HG03520 (cell line): ENCODE measurements around the gene TAS2R39.

Experiments used
- ATAC-seq: cut with Tn5 transposase; IDR thresholded peaks from one replicate; pipeline ENCODE4 v1.9.1; 2021; ENCODE audit warnings: mild to moderate bottlenecking, moderate library complexity; ENCODE audit not compliant: unreplicated experiment

The TAS2R39 gene

DNA sequence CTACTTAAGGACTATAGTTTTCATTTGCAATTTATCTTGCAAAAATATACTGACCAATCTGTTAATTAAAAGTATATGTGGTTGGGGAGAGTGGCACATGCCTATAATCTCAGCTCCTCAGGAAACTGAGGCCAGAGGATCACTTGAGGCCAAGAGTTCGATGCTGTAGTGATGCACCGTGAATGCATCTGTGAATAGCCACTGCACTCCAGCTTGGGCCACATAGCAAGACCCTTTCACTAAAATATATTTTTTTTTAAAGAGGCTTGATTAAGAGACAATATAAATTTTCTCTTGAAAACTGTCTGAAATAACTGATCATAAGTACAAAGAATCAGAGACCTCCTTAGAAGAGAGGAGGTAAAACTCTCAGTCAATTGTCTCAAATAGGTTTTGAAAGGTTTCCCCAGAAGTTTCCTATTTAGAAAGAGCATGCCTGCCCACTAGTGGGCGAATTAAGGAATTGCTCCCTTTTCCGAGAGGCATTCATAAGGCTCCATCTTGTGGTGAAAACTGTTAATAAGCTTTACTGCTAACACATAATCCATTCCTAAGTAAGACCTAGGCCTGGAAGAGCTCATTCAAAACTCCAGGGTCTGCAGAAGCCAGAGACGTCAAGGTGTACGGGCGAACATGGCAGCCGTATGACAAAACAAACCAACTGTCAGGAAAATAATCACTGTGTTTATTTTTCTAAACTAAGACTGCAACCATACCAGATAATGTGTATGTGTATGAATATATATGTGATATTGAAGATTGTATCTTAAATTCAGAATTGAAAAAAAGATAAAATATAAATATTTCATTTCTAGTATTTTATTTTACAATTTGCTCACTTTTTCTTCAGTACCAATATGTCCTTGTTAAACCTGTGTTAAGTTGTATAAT, 31.8 kb downstream of the TAS2R39 start:
- ATAC-seq: peak; percentile 81

DNA sequence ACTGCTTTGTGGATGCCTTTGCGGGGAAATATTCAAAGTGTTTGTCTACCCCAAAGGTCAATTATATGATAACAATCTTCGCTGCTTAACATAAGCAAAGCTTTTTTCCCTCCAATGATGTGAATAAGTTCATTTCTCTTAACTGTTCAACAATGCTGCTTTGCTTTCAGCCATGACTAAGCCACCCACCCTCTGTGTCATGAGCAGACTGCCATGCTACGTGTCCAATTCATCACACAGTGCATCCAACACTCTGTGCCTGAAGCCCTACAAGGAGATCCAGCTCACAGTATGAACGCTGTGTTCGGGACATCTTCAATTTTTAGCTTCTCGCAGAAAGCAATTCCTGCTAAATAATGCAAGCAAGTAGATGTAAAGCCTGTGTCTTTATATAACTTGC, 32.9 kb downstream of the TAS2R39 start:
- no peak for ATAC-seq

DNA sequence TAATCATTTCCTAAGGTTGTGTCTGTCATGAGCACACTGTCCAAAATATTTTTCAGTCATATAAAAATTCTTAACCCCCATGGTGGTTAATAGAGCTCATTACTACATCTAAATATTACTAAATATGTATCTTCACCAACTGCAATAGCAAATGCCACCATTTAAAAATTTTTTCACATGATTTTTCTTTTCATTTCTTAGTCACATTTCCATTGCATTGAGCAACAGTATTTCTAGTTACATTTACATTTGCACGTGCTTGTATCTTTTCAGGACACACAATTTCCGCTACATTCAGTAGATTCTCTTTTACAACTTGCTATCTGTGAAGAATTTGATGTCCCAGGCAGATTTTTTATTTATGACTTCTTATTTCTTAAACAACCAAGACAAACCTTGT, 33.5 kb downstream of the TAS2R39 start:
- ATAC-seq: no peak

DNA sequence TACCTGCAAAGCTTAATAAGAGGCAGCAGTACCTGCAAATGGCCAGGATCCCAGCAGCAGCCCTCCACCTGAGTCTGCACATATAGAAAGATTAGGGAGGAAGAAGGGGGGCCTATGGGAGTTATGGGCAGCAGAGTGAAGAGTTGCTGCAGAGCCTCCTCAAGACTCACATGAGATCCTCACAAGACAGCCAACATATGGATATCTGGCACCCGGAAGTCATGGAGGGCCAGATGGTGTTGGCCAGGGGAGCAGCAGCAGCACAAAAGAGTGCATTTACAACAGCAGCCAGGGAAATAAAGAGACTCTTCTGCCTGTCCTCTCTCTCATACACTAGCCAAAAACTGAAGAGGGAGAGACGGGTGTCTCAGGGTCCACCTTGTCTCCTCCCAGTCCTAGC, 34.6 kb downstream of the TAS2R39 start:
- ATAC-seq: no peak

DNA sequence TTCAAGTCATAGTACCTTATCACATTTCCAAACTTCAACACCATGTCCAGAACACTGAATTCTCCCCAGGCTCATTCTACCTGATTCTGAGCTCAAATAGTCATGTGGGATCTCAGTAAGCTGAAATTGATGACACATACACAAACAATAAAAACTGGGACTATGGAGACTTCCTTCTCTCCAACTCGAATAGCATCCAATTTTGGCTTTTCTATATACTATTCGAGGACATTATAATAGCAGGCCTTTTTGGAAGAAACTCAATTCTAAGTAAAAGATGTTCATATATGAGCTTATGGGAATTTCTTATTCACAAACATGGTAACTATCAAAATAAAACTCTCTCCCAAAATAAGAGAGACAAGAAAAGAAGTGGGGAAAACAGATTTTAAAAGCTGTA, 38.1 kb downstream of the TAS2R39 start:
- no peak for ATAC-seq

DNA sequence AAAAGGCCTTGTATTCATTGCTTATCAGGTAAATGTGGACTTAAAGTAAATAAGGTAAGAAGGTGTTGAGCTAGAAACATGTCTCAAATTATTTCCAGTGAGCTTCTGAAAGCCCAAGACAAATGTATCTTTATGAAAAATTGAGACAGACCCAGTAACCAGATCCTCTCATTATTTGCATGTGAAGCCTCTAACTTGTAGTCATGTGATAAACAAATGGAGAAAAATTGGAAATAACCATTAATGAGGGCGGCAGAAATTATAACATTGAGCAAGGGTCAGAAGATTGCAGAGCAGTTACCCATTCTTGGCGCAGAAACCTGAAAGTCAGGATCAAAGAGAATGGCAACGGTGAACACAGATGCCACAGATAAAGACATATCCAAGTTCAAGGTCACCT, 38.5 kb downstream of the TAS2R39 start, which contains the start of gene TAS2R40:
Gene TAS2R40, plus strand, starts transcription at position 301 of the 400 bp plus-strand sequence. Its CDS starts 42 bp downstream, at position 343.
- ATAC-seq: no peak

DNA sequence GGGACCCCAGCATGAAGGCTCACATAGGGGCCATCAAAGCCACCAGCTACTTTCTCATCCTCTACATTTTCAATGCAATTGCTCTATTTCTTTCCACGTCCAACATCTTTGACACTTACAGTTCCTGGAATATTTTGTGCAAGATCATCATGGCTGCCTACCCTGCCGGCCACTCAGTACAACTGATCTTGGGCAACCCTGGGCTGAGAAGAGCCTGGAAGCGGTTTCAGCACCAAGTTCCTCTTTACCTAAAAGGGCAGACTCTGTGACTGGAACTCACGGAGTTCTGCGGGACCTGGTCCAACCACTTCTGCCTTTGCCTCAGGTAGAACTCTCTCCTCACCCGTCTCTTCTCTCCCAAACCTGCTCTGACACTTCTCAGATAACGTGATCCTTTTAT, 39.6 kb downstream of the TAS2R39 start:
- no peak for ATAC-seq

DNA sequence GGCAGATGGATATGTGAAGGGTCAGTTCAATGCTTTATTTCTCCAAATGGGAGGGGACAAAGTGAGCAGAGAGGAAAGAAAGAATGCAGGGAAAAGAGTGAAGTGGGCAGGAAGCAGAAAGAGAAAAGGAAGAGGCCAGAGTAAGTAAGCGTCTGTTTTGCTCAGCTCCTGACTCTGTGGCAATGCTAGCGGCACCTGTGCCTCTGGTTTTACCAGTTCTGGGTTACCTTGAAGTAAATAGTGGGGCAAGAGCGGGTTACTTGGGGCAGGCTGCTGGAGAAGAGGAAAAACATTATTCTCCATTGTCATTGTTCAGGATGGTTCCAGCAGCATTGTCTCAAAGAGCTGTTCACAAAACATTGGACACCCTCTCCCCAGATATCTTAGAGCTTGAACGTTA, 40.6 kb downstream of the TAS2R39 start:
- no peak for ATAC-seq

DNA sequence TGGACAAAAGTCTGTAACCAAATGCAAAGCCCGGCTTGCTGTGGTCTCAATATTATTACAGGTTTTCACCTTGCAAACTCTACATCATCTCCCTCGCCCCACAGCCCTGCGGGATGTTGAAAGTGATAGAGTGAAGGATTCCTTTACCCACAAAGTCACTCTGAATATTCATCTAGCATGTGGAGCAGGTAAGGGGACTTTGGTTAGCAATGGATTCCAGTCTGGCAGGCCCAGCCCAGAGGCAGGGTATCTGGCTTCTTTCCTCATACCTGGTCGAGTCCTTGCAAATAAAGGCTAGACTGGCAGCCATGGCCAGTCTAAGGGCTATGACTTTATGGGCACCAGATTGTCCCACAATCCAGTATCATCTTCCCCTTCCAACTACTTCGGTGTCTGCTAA, 41.8 kb downstream of the TAS2R39 start:
- no peak for ATAC-seq

DNA sequence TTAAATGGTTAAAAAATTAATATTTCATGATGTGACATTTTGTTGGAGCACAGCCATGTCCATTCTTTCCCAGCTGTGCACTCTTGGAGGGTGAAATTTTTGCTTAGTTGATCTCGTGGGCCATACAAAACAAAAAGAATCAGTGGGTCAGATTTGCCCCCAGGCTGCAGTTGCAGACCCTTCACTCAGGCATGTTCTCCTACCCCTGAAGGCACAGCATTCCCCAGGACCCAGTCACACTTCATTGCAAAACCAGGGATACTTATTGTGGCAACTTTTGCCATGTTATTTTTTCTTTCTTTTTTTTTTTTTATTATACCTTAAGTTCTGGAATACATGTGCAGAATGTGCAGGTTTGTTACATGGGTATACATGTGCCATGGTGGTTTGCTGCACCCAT, 44.6 kb downstream of the TAS2R39 start:
- no peak for ATAC-seq

DNA sequence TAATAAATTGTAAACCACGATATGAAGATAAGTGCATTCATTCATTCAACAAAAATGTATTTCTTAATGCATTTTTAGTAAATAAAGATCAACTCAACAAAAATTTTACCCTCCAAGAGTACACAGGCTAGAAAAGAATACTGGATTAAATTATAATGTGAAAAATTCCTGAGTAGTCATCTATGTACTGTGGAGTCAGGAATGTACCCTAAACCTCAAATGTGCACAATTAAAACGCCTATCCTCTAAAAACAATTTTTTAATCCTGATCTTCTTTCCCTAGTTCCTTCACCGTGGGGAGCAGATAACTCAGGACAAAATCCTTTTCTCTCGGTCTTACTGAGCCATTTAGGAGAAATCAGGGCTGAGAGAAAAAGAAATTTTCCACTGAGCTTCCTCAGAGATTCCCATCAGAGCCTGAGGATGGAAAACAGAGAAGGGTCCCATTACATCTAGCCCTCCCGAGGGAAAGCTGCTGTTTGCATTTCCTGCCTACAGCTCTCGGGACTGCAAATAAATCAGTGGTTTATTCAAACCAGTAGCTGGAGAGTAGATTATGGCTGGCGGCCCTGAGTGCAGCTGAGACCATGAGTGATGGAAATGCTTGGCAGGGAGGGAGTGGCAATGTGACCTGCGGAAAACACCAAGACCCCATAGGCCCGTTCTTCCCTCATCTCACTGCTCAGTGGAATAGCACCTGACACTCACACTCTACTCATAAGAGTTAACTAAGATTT, 46.0 kb downstream of the TAS2R39 start:
- no peak for ATAC-seq

DNA sequence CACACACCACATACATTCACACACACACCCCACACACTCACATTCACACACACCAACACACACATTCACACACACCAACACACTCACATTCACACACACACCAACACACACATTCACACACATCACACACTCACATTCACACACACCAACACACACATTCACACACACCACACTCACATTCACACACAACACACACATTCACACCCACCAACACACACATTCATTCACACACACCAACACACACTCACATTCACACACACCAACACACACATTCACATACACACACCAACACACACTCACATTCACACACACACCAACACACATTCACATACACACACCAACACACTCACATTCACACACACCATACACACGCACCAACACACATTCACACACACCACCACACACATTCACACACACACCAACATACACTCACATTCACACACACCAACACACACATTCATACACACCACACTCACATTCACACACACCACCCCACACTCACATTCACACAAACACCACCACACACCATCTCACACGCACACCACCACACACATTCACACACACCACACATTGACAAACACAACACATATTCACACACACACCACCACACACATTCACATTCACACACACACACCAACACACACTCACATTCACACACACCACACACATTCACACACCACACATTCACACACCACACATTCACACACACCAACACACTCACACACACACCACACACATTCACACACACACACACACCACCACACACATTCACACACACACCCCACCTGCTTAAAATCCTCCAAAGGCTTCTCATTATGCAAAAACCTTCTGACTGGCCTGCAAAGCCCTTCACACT, 47.6 kb downstream of the TAS2R39 start:
- ATAC-seq: no peak
